Head of caudate nucleus (tissue), 42 donors: ENCODE measurements around the gene KCTD19.

ENCODE experiments used
- DNase-seq, 42 donors: peaks; one replicate each; pipeline versions ENCODE4 v3.0.0 to v3.0.0-alpha.2; 2020 to 2021; ENCODE audit warnings: mixed read lengths in 7 of 42
- intact Hi-C: fragments of 100-400 bp; cut with DNase I; formaldehyde crosslinking; loops from one replicate; pipeline ENCODE4 v1.15.0; 2022

Gene KCTD19

DNA sequence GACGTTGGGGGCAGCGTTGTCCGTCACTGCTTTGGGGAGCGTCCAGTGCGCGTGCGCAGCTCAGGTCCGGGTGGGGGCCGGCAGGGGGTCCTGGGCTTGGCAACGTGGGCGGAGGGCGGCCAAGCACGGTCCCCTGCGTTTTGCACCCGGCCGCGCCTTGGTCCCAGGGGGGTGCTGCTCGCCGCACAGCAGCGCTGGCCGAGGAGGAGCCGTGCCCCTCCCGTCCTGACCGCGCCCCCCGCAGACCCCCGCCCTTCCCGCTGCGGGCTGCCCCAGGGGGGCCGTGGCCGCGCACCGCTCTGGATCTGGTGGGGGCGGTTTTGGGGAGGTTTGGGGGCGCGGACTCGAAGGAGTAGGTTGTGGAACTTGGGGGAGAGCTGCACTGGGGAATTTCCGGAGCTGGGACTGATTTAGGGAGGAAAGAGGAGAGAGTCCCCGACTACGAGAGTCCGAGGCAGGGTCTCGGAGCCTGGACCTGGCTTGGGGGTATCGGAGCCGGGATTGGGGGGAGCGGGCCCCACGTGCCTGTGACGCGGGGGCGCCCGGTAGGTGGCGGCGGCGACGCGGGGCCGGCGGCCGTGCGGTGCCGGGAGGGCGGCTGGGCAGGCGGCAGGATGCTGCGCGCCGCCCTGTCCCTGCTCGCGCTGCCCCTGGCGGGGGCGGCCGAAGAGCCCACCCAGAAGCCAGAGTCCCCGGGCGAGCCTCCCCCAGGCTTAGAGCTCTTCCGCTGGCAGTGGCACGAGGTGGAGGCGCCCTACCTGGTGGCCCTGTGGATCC lies 78.0 kb downstream of the KCTD19 start, which contains the start of gene SLC9A5:
TSS of gene SLC9A5 (plus strand) at position 579 of the 777 bp plus-strand sequence. CDS start at position 615, 36 bp downstream.
- peak in 16 of 42 donors; percentile 14 to 63 (median 42) for DNase-seq
- intact Hi-C loops = no loop called here

DNA sequence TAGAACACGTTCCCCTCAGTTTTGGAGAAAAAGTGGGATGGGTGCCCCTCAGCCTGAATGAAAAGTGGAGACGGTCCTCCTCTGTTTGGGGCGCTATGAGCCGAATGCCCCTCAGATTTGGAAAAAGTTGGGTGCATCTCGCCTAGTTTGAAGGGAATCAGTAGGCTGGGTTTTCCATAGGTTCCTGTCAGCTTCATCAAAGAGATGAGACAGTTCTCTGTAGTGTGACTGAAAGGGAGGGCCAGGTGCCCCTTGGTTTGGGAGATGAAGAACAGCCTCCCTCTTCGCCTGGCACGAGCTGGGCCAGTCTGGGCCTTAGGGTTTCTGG lies 78.5 kb downstream of the KCTD19 start:
- DNase-seq = no peak
- intact Hi-C loops = no loop called here

DNA sequence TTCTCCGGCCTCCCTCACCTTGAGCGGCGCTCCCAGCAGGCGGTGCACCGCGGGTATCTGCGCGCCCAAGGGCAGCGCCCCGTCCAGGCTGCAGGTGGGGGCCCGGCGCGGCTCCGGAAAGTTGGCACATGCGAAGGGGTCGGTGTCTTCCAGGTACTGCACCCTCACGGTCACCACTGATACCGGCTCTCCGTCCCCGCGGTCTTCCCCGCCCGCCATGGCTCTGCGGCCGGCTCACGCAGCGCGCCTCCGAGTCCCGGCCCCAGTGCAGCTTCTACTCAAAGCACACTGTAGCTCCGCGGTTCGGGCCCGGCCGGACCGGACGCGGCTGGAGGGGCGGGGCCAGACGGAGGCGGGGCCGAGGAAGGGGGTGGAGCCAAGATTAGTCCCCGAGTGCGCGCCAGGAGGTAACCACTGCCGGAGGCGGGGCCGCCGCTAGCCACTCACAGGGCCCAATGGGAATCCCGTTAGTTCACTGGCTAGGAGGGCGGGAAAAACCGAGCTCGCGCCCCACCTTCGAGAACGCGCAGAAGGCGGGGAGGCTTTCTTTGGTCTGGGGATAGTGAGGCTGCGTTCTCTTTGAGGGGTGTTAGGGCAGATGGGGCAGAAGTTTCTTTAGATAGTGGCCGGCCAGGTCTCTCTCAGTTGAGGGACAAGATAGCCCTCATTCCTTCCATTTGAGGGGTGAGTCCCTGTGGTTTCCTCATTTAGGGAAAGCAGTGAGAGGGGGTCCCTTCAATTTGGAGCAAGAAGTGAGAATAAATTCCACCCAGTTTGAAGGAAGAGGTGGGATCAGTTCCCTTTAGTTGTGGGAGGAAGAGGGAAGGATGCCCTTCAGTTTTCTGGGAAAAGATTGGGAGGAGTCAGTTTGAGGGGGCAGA lies 79.1 kb downstream of the KCTD19 start, which contains the start of gene FHOD1:
TSS of gene FHOD1 (minus strand) at position 290 of the 881 bp plus-strand sequence. CDS start at position 219, 71 bp downstream.
- intact Hi-C loops = no loop called here
- DNase-seq = peak; percentile 89 to 98 (median 96)

- intact Hi-C loops = no loop called here
- peak in 7 of 42 donors; percentile 17 to 46 (median 33) for DNase-seq
Measured at GRCh38 chr16:67246756-67247191, 79.8 kb downstream of the KCTD19 start.

- DNase-seq = peak in 40 of 42 donors; percentile 24 to 81 (median 66)
- intact Hi-C loops = no loop called here
Measured at GRCh38 chr16:67246081-67246755, 80.3 kb downstream of the KCTD19 start.

DNA sequence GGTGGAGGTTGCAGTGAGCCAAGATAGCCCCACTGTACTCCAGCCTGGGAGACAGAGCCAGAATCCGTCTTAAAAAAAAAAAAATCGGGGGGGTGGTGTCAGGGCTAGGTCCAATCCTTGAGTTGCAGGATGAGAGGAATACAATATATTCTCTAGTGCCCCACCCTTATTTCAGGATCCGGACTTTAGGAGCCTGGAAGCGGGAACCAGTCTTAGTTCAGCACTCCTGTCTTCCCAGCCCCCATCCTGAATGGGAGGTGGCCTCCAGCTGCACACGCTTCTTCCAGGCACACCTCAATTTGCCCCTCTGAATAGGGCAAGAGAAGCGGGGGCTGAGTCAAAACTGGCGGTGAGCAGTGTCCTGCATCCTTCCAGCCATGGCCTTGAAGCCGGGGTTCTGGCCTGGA lies 80.9 kb downstream of the KCTD19 start:
- peak in 1 of 42 donors; percentile 37 for DNase-seq
- intact Hi-C loops = no loop called here

GRCh38 chr16:67245186-67245585 lies 81.4 kb downstream of the KCTD19 start:
- intact Hi-C loops = no loop called here
- DNase-seq = no peak

- intact Hi-C loops = no loop called here
- peak in 30 of 42 donors; percentile 18 to 77 (median 50) for DNase-seq
Measured at GRCh38 chr16:67244387-67245185, 82.0 kb downstream of the KCTD19 start.

DNA sequence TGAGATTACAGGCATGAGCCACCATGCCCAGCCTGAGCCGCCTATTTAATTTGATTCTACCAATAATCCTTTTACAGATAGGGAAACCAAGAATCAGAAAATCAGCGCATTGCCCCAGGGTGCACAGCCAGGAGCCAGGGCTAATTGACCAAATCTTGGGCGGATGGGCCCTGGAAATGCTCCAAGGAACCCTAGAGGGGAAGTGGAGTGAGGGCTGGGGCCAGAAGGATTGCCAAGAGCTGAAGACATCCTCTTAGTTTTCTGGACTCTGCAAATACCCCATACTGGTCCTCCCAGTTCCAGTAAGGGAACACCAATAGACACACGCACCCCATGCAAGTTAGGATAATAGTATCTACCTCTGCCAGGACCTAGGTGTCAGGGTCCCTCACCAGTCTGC lies 83.1 kb downstream of the KCTD19 start:
- DNase-seq = peak in 8 of 42 donors; percentile 27 to 62 (median 44)
- intact Hi-C loops = no loop called here

- no peak for DNase-seq
- intact Hi-C loops = no loop called here
Measured at GRCh38 chr16:67242138-67242730, 84.3 kb downstream of the KCTD19 start.

GRCh38 chr16:67241008-67241900 lies 85.3 kb downstream of the KCTD19 start:
- intact Hi-C loops = no loop called here
- DNase-seq = peak in 15 of 42 donors; percentile 20 to 68 (median 40)

GRCh38 chr16:67240506-67240905 lies 86.0 kb downstream of the KCTD19 start:
- intact Hi-C loops = no loop called here
- peak in 2 of 42 donors; percentile 18 to 31 for DNase-seq
